ENCODE results near the gene FAM83F.
"Not testable (repeated sequence)": the region's sequence is repeated elsewhere in the genome, so short reads cannot be mapped to it uniquely, and the experiment has no call there.

The FAM83F gene

DNA sequence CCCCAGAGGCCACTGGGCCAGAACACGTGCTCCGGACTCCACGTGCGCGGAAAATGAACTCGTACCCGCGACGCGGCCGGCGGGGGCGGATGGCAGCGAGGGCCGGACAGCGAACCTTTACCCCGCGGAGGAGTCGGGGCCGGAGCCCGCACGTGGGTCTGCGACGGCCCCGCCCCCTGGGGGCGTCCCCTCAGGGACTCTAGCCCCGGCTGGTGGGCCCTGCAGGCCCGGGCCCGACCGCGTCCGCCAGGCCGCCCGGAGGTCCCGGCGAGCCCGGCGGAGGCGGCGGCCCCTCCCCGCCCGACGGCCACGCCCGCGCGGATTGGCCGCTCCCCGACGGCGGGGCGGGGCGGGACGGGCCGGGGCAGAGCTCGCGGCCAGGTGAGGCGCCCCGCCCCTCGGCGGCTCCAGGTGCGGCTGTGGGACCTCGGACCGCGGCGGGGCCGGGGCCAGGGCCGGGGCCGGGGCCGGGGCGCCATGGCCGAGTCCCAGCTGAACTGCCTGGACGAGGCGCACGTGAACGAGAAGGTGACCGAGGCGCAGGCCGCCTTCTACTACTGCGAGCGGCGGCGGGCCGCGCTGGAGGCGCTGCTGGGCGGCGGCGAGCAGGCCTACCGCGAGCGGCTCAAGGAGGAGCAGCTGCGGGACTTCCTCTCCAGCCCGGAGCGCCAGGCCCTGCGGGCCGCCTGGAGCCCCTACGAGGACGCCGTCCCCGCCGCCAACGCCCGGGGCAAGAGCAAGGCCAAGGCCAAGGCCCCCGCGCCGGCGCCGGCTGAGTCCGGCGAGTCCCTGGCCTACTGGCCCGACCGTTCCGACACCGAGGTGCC, at the start of gene FAM83F:
FAM83F (plus strand) TSS at position 389 of the 827 bp plus-strand sequence; CDS start at position 478, 89 bp downstream.
- DNase-seq (ENCODE audit: low read depth in 2 of 2) = no peak

DNA sequence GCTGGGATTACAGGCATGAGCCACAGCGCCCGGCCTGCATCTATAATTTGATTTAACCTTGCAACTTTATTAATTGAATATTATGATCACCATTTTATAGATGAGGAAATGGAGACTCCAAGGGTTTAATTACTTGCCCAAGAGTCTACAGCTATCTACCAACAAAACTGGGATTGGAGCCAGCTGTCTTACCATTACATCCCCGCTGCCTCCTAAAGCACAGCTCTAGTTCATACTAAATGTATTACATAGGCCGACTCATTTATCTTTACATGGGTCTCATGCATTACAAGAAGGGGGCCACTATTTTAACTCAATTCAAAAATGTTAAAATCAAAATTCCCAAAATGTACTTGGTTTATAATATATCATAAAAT, 48.6 kb upstream of the FAM83F start:
- DNase-seq (ENCODE audit: low read depth in 2 of 2) = no peak

DNA sequence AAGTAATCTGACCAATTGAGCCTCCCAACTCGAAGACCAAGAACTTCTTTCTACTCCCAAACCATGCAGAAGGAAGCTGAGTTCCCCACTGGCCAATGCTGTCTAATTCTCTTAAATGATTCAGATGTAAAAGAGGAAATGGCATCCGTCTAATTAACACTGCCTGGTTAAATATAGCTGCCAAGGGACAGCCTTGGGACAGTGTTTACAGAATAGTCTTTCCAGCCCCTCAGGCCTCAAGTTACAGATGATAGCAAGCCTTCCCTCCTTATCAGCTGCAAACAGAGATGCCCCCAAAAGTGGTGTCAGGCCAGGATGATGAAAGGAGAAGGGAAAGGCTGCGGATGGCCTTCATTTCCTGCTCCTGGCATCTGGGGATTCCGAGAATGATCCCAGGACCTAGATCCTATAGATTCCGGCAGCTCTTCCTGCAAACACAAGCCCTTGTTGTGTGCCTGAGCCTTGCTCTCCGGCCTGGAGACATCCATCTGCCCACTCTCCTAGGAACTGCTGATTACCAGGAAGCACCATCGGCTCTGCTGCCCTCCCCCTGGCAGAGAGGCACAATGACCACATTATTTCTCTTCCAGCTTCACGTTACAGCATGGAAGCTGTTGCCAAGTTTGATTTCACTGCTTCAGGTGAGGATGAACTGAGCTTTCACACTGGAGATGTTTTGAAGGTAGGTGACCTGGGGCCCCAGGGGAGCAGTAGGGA, 48.1 kb upstream of the FAM83F start:
- DNase-seq (ENCODE audit: low read depth in 2 of 2) = no peak

DNA sequence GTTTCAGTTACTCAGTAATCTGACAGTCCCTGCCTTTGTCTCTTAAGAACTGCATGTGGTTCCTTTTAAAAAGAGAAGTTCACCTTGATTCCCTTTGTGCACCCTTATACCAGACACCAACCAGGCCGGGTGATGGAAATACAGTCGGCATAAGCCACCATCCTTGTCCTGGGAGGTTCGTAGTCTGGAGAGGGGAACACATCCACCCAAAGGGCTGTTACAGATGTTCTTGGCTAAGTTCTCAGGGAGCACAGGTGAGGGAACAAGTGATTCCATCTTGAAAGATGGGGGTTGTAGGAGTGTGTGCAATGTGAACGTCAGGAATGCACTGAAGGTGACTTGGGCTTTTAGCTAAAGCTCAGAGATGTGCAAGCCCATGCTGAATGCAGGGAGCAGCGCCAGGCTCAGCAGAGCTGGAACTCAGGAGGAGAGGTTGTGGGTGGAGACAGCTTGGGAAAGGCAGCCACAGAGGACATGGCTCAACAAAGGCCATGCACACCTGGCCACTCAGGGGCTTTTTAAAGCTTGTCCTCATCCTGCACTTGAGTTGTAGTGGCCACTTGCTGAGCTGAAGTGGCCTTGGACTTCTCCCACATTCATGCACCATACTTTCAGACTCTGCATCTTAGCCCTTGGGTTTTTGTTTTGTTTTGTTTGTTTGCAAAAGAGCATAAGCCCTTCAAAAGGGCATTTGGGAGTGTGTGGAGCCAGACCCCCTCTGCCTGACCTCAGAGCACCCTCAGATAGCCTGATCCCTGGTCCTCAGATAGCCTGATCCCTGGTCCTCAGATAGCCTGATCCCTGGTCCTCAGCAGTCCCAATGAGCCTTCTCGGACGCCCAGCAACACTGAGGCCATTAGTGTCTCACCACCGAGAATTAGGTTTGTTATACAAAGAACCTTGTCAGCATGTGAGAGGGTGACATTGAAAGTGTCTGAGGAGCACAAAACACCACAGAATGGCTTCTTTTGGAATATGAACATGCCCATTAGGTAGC, 47.2 kb upstream of the FAM83F start:
- DNase-seq (ENCODE audit: low read depth in 2 of 2) = no peak

DNA sequence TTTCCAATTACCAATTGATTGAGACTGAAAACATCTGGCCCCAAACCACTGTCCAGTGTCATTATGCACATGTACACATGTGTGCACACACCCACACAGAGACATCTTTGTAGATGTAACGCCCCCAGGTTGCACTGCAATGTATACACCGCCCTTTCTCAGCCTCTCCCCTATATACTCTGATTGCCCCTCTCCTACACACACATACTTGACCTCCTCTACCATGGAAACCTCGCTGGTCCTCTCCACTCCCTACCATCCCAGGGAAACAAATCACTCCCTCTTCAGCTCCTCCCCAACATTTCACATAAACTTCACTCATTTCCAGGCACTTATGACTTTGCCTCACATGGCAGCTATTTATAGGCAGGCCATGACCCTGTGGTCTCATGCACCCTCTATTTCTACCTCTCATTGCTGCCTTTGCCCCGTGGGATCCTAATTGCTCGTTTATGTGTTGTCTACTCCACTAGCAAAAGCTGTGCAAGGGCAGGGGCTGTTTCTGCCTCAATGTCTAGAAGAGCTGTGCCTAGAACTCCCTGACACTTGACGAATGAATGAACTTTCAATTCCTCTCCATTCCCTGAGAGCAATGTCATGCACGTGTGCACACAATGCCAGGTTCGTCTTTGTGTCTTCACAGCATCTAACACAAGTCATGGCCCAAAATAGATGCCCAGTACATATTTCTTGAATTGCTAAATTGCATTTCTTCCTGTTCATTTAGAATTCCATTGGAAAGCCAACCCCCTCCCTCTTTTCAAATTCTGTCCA, 44.6 kb upstream of the FAM83F start:
- no peak for DNase-seq (ENCODE audit: low read depth in 2 of 2)

DNA sequence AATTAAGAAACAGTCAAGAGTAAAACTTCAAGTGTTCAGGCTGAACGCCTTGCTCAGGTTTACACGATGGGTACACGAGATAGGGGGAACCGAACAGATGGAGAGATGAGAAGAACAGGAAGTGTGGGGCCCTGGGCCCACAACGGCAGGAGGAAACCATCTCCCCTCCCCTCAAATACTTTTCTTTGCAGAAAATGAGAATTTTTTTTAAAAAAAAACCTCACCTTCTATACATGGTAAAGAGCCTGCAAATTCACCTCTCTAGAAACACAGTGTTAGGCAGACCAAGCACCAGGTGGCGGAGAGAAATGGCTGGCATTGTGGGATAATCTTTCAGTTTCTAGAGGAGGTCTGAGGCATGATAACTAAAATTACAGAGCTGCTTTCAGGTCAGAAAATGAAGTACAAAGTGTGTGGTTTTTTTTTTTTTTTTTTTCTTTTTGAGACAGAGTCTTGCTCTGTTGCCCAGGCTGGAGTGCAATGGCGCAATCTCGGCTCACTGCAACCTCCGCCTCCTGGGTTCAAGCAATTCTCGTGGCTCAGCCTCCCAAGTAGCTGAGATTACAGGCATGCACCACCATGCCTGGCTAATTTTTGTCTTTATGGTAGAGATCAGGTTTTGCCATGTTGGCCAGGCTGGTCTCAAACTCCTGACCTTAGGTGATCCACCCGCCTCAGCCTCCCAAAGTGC, 43.0 kb upstream of the FAM83F start:
- not testable (repeated sequence) for DNase-seq (ENCODE audit: low read depth in 2 of 2)

DNA sequence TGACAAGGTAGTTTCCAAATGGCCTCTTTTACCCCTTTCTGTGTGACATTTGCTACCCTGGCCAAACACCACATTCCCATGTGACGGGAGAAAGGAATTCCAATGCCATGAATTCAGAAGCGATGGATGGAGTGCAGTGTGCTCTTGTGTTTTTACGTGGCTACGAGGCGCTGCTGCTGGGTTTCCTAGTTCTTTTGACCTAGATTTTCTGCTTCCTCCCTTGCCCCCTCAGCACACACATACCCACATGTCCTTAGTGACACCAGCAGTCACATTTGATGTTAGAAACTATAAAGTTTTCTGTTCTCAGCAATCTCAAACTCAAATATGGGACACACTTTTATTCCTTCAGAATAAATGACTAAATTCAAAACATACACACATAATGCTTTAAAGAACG, 42.4 kb upstream of the FAM83F start:
- DNase-seq (ENCODE audit: low read depth in 2 of 2) = no peak

DNA sequence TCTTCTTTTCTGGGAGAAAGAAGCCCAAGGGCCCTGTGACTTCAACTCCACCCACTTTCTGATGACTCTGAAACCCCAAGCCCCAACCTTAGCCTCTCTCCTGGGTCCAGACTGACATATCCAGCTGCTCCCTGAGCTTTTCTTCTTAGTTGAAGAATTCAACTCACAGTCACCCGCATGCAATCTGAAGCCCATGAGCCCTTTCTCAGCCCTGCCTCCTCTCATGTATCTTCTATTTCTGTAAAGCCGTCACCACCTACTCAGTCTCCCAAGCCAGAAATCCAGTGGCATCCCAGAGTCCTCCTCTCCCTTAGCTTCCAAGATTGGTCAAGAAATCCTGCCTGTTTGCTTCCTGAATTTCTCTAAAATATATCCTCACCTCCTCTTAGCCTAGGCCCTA, 41.7 kb upstream of the FAM83F start:
- no peak for DNase-seq (ENCODE audit: low read depth in 2 of 2)

DNA sequence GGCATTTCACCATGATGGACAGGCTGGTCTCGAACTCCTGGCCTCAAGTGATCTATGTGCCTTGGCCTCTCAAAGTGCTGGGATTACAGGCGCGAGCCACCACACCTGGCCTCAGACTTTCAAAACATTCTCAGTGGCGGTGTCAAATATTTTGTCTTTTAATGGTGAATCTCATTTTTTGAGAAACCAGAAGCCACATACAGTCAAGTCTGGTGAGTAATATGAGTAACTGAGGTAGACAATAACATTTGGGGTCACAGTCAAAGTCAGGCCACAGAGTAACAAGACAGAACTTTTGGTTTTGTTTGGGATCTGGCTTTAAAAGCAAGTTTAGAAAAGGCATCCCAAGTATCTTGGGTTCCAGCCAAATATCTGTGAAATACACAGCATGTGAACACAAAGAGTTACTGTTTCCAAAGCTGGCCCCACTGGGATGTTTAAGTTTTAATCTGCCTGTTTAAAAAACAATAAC, 40.1 kb upstream of the FAM83F start:
- DNase-seq (ENCODE audit: low read depth in 2 of 2) = no peak

DNA sequence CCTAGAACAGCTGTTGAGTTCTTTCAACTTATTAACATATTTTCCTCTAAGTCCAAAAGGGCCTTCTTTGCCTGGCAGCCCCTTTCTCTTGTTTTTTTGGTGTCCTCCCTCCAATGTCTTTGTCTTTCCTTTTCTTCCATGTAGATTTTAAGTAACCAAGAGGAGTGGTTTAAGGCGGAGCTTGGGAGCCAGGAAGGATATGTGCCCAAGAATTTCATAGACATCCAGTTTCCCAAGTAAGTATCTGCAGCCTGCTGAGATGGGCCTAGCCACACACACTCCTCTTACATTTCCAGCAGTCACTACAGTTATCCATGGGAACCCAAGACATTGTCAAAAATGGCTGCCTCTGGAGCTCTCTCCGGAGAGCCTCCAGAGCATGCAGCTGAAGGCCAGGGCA, 39.1 kb upstream of the FAM83F start:
- no peak for DNase-seq (ENCODE audit: low read depth in 2 of 2)

DNA sequence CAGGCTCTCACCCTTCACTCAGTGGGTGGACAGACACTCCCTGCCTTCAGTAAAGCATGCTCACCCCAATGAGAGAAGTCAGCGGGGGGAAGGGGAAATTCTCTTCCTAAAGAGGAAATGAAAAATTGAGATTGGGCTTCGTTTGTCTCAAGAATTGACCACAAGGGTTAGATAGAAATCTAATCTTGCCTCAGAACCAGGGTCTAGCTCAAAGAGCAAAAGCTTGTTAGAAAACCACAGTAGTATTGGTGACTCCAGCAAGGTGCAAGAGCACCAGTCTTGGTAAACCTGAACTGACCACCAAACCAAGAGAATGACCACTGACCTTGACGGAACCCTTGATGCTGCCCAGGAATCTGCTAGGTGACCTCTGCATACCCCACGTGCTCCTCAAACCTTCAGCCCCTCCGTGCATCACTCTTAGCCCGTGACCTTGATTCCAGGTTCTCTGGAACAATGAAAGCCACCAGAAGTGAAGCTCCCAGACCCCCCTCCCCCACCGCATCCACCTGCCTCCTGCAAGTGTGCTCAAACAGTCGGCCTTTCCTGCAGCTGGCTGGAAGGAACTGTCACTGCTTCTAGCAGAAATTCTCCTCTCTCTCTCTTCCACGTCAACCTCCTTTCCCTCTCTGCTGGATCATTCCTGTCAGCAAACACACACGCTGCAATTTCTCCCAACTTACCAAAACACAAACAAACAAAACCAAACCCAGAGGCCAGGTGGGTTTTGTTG, 37.7 kb upstream of the FAM83F start:
- no peak for DNase-seq (ENCODE audit: low read depth in 2 of 2)

DNA sequence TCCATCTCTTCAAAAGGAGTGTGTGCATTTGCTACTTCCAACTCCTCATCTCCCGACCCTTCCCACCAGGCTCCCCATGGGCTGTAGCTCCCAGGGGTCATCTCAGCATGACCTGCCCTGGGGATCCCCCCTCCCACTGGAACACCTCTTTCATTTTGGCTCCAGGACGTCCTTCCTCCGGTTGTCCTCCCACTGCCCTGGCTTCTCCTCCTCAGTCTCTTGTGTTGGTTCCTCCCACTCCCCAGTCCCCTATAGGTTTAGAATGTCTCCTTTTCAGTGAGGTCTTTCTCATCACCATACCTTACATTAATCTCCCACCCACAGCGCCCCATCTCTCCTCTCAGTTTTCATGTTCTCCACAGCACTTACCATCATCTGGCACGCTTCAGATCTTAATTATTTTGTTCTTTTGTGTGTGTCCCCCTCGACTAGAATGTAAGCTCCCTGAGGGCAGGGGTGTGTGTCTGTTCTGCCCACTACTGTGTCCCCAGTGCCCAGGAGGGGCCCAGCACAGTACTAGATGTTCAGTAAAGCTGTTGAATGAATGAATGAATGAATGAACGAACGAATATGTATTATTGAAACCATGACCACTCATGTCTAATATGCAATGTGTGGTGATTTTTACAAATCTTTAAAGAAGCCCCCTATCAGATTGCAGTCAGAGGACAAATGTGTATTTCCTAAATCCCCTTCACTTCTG, 36.6 kb upstream of the FAM83F start:
- DNase-seq (ENCODE audit: low read depth in 2 of 2) = no peak

DNA sequence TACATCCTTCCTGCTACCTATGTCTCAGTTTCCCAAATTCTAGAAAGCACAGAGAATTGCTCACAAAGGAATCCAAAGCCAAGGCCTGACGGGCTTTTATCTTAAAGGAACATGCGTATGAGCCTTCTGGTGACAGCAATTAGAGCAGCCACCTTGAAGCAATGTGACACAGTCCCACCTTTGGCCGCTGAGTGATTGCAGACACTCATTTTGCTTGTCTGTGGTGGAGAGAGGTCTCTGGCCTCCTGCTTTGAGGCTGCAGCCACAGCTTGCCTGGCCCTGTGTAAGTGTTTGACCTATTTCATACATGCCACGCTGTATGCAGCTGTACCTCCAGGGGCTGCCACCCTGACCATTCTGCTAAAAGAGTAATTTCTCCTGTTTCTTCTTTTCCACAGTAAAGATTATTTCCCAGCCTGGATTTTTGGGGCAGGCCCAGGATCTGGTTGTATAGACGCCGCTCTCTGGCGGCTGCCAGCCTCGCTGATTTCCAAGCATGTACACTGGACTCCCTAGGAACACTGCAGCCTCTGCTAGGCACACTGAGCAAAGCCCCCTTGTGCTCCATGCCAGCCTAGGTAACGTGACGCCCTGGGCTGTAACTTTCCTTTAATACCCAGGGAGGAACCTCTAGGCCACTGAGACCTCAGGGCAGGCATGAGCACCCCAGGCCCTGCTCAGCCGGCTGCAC, 35.7 kb upstream of the FAM83F start:
- no peak for DNase-seq (ENCODE audit: low read depth in 2 of 2)

DNA sequence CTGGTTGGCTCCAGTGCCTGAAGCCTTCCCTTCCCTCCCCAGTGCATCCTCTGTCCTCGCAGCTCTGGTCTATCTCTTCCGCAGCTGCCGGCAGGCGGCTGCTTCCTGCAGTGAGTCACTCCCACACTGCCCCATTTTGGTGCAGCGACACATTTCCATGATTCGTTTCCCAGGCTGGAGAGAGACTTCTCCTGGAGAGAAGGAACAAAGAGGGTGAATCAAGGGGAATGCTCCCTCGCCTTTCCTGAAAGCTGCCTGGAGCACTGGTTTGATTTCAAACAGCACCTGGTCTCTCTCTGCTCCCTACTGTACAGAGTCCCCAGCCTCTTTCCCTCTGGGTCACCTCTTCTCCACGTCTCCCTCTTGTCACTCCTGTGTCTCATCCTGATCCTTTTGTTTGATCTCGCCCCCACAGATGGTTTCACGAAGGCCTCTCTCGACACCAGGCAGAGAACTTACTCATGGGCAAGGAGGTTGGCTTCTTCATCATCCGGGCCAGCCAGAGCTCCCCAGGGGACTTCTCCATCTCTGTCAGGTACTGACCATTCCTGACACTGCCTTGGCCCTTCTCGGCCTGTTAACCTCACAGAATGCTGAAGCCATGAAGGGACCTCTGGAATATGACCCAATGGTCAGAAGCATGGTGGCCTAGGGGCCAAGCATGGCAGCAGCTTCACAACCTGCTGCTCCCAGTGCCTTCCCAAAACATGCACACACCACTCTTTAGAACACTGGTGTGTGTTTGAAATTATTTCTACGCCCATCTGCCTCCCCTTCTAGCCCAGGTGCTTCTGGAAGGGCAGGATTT, 34.9 kb upstream of the FAM83F start, which contains the start of gene TMA7B:
TMA7B (plus strand) TSS at position 758 of the 808 bp plus-strand sequence. CDS start 3,978 bp downstream, outside the sequence.
- no peak for DNase-seq (ENCODE audit: low read depth in 2 of 2)

DNA sequence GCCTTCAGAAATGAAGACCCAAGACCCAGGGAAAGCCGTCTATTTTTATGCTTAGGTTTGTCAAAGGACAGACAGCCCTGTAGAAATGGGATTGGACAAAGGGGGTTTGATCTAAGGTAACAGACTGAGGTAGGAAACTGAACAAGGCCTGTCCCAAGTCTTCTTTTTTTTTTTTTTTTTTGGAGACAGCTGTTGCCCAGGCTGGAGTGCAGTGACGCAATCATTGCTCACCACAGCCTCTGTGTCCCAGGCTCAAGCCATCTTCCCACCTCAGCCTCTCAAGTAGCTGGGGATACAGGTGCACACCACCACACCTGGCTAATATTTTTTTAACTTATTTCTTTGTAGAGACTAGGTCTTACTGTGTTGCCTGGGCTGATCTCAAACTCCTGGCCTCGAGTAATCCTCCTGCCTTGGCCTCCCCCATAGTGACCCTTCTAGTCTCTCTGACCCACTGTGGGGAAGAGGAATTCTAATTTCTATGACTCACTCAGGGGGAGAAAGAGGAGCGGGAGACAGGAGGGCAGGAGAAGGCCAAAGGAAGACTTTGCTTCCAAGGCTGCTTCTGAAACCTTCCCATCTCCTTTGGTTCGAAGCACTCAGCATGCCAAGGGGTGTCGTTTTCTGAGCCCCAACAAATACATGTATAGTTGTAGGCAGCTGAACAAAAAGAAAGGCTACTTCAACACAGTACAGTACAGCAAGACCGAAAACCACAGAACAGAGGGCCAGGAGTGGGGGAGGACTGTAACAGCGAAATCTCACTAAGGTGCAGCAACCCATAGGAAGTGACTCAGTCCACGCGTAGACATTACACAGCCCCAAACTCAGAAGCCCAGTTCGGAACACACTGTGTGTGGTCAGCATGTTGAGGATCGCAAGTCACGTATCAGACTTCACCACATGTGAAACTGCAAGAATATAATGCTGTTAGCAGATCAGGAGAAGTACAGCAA, 33.7 kb upstream of the FAM83F start:
- DNase-seq (ENCODE audit: low read depth in 2 of 2) = peak; percentile 43 to 49

DNA sequence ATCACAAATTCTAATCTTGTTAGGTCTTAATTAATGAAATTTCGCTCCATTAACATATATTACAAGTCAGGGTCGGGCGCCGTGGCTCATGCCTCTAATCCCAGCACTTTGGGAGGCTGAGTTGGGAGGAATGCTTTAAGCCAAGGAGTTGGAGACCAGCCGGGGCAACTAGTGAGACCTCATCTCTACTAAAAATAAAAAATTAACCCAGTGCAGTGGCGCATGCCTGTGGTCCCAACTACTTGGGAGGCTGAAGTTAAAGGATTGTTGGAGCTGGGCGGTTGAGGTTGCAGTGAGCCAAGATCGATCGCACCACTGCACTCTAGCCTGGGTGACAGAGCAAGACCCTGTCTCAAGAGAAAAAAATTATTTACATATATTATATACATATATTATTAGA, 32.7 kb upstream of the FAM83F start:
- no peak for DNase-seq (ENCODE audit: low read depth in 2 of 2)
